ENCODE data around the gene BTNL2.

Gene BTNL2

DNA sequence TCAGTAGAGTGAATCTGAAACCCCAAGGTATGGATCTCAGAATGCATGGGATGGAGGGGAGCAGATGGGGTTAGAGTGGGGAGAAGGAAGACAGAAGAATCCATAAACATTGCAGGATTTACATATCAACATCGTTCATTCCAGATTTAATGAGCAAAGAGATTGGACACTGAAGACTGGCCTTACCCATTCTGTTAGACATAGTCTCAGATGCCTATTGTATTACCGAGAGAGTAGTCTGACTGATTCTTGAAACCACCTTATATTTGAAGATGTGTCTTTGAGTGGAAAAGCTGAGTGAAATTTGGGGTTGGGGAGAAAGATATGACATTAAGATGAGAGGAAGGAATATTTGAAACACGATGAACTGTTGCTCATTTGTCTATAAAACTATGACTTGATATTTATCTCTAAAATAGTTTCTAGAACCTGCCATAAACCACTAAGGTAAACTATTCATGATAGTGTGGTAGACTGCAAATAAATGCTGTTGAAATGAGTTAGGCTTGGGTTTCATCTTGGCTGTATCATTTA lies 38.4 kb upstream of the BTNL2 start:
- Histone ChIP-seq H3K27me3 (replicated peaks; ENCODE audit: insufficient read depth, low read length) (no peaks in the 10 kb centered on the region), H3K9me3 (replicated peaks; ENCODE audit: insufficient read depth, low read length) (no peaks in the 10 kb centered on the region), H3K9ac (ENCODE audit: low read length) (no peak overlapping the region), H4K20me1 (ENCODE audit: insufficient read depth, low read length) (no peaks in the 10 kb centered on the region), H3K4me1 (ENCODE audit: low read length) (0 out of 2 replicates have a peak, but pooled peaks cover 5% of the 10 kb centered on the region), H3K79me2 (ENCODE audit: low read length) (peaks cover 6% of the 10 kb centered on the region), H3K36me3 (replicated peaks; ENCODE audit: insufficient read depth, low read length) (no peaks in the 10 kb centered on the region; the same call in 1 of the 2 replicates), H3K9me2 (replicated peaks; ENCODE audit: insufficient read depth, low read length) (no peaks in the 10 kb centered on the region), H3K27ac (ENCODE audit: low read length) (no peak overlapping the region), H3K4me3 (ENCODE audit: low read length) (no peak overlapping the region), H3F3A (ENCODE audit: insufficient read depth, low read length) (no peaks in the 10 kb centered on the region), H3K4me2 (ENCODE audit: low read depth, low read length) (no peak overlapping the region), H2AFZ (ENCODE audit: low read length) (no peak overlapping the region)
- DNase-seq: no peak
- TF ChIP-seq EZH2 (optimal IDR thresholded peaks at IDR 0.05; ENCODE audit: low read depth, low read length) (no peak), EZH2phosphoT487 (IDR thresholded peaks at IDR 0.05; ENCODE audit: low read length) (no peak)
- TF ChIP-seq, protein P1, sequence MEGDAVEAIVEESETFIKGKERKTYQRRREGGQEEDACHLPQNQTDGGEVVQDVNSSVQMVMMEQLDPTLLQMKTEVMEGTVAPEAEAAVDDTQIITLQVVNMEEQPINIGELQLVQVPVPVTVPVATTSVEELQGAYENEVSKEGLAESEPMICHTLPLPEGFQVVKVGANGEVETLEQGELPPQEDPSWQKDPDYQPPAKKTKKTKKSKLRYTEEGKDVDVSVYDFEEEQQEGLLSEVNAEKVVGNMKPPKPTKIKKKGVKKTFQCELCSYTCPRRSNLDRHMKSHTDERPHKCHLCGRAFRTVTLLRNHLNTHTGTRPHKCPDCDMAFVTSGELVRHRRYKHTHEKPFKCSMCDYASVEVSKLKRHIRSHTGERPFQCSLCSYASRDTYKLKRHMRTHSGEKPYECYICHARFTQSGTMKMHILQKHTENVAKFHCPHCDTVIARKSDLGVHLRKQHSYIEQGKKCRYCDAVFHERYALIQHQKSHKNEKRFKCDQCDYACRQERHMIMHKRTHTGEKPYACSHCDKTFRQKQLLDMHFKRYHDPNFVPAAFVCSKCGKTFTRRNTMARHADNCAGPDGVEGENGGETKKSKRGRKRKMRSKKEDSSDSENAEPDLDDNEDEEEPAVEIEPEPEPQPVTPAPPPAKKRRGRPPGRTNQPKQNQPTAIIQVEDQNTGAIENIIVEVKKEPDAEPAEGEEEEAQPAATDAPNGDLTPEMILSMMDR (IDR thresholded peaks at IDR 0.05; ENCODE audit: low read length): no peak

DNA sequence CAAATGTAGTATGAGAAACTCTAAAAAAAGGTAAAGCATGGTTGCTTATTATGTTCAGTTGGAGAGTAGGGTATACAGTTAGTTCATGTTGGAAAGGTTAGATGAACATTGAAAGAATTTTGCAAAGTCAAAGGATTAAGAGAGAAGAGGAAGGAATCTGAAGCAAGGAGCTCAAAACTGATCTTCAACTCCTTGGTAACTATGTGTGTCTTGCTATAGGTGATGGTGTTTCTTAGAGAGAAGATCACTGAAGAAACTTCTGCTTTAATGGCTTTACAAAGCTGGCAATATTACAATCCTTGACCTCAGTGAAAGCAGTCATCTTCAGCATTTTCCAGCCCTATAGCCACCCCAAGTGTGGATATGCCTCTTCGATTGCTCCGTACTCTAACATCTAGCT lies 37.5 kb upstream of the BTNL2 start:
- Histone ChIP-seq H3K27ac (ENCODE audit: low read length) (no peak overlapping the region), H3K4me2 (ENCODE audit: low read depth, low read length) (no peak overlapping the region), H3K9ac (ENCODE audit: low read length) (no peak overlapping the region), H2AFZ (ENCODE audit: low read length) (no peak overlapping the region), H3K4me3 (ENCODE audit: low read length) (no peak overlapping the region), H3K9me2 (replicated peaks; ENCODE audit: insufficient read depth, low read length) (no peaks in the 10 kb centered on the region), H3F3A (ENCODE audit: insufficient read depth, low read length) (no peaks in the 10 kb centered on the region), H3K9me3 (replicated peaks; ENCODE audit: insufficient read depth, low read length) (no peaks in the 10 kb centered on the region), H4K20me1 (ENCODE audit: insufficient read depth, low read length) (no peaks in the 10 kb centered on the region), H3K79me2 (ENCODE audit: low read length) (peaks cover 8% of the 10 kb centered on the region), H3K36me3 (replicated peaks; ENCODE audit: insufficient read depth, low read length) (no peaks in the 10 kb centered on the region; the same call in 1 of the 2 replicates), H3K4me1 (ENCODE audit: low read length) (peaks cover 6% of the 10 kb centered on the region), H3K27me3 (replicated peaks; ENCODE audit: insufficient read depth, low read length) (no peaks in the 10 kb centered on the region)
- TF ChIP-seq EZH2 (optimal IDR thresholded peaks at IDR 0.05; ENCODE audit: low read depth, low read length) (no peak), EZH2phosphoT487 (IDR thresholded peaks at IDR 0.05; ENCODE audit: low read length) (no peak)
- TF ChIP-seq, protein P1 (IDR thresholded peaks at IDR 0.05; ENCODE audit: low read length): no peak
- no peak for DNase-seq

DNA sequence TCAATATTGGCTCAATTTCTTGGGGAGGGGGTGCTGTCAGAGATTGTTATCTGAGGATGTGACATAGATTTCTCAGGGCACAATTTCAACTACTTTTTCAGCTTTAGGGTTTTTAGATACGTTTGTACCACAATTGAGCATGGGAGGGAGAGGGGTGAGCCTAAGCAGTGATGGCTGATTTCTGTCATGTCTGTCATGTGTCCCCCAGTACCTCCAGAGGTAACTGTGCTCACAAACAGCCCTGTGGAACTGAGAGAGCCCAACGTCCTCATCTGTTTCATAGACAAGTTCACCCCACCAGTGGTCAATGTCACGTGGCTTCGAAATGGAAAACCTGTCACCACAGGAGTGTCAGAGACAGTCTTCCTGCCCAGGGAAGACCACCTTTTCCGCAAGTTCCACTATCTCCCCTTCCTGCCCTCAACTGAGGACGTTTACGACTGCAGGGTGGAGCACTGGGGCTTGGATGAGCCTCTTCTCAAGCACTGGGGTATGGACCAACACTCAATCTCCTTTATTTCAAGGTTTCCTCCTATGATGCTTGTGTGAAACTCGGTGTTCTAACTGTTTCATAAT lies 36.1 kb upstream of the BTNL2 start:
- H3K9ac ChIP-seq (ENCODE audit: low read length): no peak overlapping the region
- no peaks in the 10 kb centered on the region for H3K27me3 ChIP-seq (replicated peaks; ENCODE audit: insufficient read depth, low read length)
- no peak overlapping the region for H3K27ac ChIP-seq (ENCODE audit: low read length)
- no peak for DNase-seq
- H3K4me3 ChIP-seq (ENCODE audit: low read length): no peak overlapping the region
- TF ChIP-seq EZH2phosphoT487 (IDR thresholded peaks at IDR 0.05; ENCODE audit: low read length) (no peak), EZH2 (optimal IDR thresholded peaks at IDR 0.05; ENCODE audit: low read depth, low read length) (no peak)
- TF ChIP-seq, protein P1 (IDR thresholded peaks at IDR 0.05; ENCODE audit: low read length): no peak
- peaks cover 10% of the 10 kb centered on the region for H3K4me1 ChIP-seq (ENCODE audit: low read length)
- no peaks in the 10 kb centered on the region; the same call in 1 of the 2 replicates for H3K36me3 ChIP-seq (replicated peaks; ENCODE audit: insufficient read depth, low read length)
- H3K9me2 ChIP-seq (replicated peaks; ENCODE audit: insufficient read depth, low read length): no peaks in the 10 kb centered on the region
- H3K4me2 ChIP-seq (ENCODE audit: low read depth, low read length): no peak overlapping the region
- H4K20me1 ChIP-seq (ENCODE audit: insufficient read depth, low read length): no peaks in the 10 kb centered on the region
- H3F3A ChIP-seq (ENCODE audit: insufficient read depth, low read length): no peaks in the 10 kb centered on the region
- peaks cover 8% of the 10 kb centered on the region for H3K79me2 ChIP-seq (ENCODE audit: low read length)
- no peak overlapping the region for H2AFZ ChIP-seq (ENCODE audit: low read length)
- no peaks in the 10 kb centered on the region for H3K9me3 ChIP-seq (replicated peaks; ENCODE audit: insufficient read depth, low read length)
